A549 treated with Mapracorat at 1 μM for 4 hours (cell line): Measurements from ENCODE around the gene DPRX. TPM values are rescaled to one million over a fixed set of nuclear protein-coding genes. Genes with fewer than 3 reads are reported as not detected.

ENCODE experiments used
- total RNA-seq: library from RNA; stranded (reverse); fragments of 200-300 nt; extraction: Qiagen RNA extraction; gene quantifications from 5 replicates; pipeline ENCODE4 v1.2.3, GENCODE V29; 2022

DPRX gene, protein sequence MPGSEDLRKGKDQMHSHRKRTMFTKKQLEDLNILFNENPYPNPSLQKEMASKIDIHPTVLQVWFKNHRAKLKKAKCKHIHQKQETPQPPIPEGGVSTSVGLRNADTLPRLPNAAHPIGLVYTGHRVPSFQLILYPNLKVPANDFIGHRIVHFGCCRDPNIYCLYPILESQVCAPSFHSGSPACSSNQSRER
- not detected in 5 replicates for total RNA-seq

GRCh38 chr19:53631949-53632407 lies at the start of gene DPRX:
TSS of gene DPRX (plus strand) at chr19:53631999. CDS start at chr19:53632107, 108 bp downstream.

Other genes starting within 250 kb of the DPRX start
- gene ZNF765, start 236.8 kb upstream of the DPRX start, total RNA-seq, result 3.1 to 4.9 TPM (median 4.1 TPM) in 5 replicates
- 7.0 to 9.0 TPM (median 8.4 TPM) in 5 replicates for gene ZNF761, start 200.0 kb upstream of the DPRX start, total RNA-seq
- 0.13 to 0.37 TPM (median 0.17 TPM) in 5 replicates for gene ZNF813, start 164.3 kb upstream of the DPRX start, total RNA-seq
- gene ZNF331, start 93.9 kb upstream of the DPRX start, total RNA-seq, result 11.3 to 14.2 TPM (median 12.8 TPM) in 5 replicates
- not detected in 5 replicates for gene NLRP12, start 192.3 kb downstream of the DPRX start, total RNA-seq
- 219 to 339 TPM (median 280 TPM) in 5 replicates for gene MYADM, start 235.9 kb downstream of the DPRX start, total RNA-seq